ENCODE measurements around the gene GAS7.
"Not testable (repeated sequence)": the region's sequence is repeated elsewhere in the genome, so short reads cannot be mapped to it uniquely, and the experiment has no call there.

- TF ChIP-seq POLR2AphosphoS5, POLR2A, CTCF (IDR thresholded peaks at IDR 0.05): not testable (repeated sequence)
These were observed 181.3 kb downstream of the GAS7 start for GRCh38 chr17:10016958-10017570.

Measured in prostate gland (tissue), 2 donors.